HFF-Myc (cell line): ENCODE results near the gene CFAP251.
"Not testable (repeated sequence)": the region's sequence is repeated elsewhere in the genome, so short reads cannot be mapped to it uniquely, and the experiment has no call there.

Source experiments
- DNase-seq: peaks from one replicate; pipeline ENCODE4 v3.0.0-alpha.2; 2011; ENCODE audit warnings: low read depth; ENCODE audit errors: extremely low read depth
- H3K4me3 ChIP-seq: replicated peaks from 2 replicates; pipeline ENCODE4 v1.5.1; 2011; ENCODE audit warnings: low read depth, mild to moderate bottlenecking, control low read depth, low read length
- CTCF ChIP-seq: IDR thresholded peaks from 2 replicates; pipeline ENCODE4 v1.5.1; 2012; ENCODE audit warnings: mild to moderate bottlenecking, low read depth, low read length, control low read depth; ENCODE audit errors: missing control alignments

Gene CFAP251

GRCh38 chr12:121926874-121927706 lies 8.7 kb downstream of the CFAP251 start:
- TF ChIP-seq CTCF = no peak
- no peak for DNase-seq
- H3K4me3 ChIP-seq = no peak overlapping the region

GRCh38 chr12:121927813-121928212 lies 9.4 kb downstream of the CFAP251 start:
- no peak for DNase-seq
- no peak for TF ChIP-seq CTCF
- no peak overlapping the region for H3K4me3 ChIP-seq

GRCh38 chr12:121929545-121929944 lies 11.2 kb downstream of the CFAP251 start:
- H3K4me3 ChIP-seq, DNase-seq: not testable (repeated sequence)

GRCh38 chr12:121930862-121931261 lies 12.5 kb downstream of the CFAP251 start:
- TF ChIP-seq CTCF = no peak
- no peak overlapping the region for H3K4me3 ChIP-seq
- no peak for DNase-seq

GRCh38 chr12:121932176-121932536 lies 13.8 kb downstream of the CFAP251 start:
- no peak for TF ChIP-seq CTCF
- H3K4me3 ChIP-seq = no peak overlapping the region
- no peak for DNase-seq

GRCh38 chr12:121932914-121933521 lies 14.6 kb downstream of the CFAP251 start:
- TF ChIP-seq CTCF = no peak
- DNase-seq = no peak
- no peak overlapping the region for H3K4me3 ChIP-seq

- no peak overlapping the region for H3K4me3 ChIP-seq
- no peak for DNase-seq
- no peak for TF ChIP-seq CTCF
These were observed 15.3 kb downstream of the CFAP251 start for GRCh38 chr12:121933522-121934308.
